ENCODE data around the gene MAGOH.

DNA sequence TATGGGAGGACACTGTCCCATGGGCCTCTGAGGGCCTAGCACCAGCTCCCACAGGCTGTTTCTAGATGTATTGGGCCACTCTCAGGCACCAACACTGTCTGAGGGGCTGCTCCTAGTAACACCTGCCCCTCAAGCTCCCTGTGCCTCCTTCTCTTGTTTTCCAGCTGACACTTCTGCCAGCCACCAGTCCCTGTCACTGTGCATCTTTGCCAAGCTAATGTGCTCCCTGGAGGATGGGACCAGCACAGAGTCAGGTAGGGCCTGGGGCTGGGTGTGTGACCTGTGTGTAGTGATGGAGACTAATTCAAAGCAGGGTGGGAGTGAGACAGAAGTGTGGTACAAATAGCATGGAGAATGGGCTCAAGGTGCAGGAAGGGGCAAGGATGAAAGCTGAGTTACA, 29.4 kb upstream of the MAGOH start:
- TF ChIP-seq SMC3 (IDR thresholded peaks at IDR 0.05; ENCODE audit: low read depth, low read length) = no peak
- TF ChIP-seq, protein P1, sequence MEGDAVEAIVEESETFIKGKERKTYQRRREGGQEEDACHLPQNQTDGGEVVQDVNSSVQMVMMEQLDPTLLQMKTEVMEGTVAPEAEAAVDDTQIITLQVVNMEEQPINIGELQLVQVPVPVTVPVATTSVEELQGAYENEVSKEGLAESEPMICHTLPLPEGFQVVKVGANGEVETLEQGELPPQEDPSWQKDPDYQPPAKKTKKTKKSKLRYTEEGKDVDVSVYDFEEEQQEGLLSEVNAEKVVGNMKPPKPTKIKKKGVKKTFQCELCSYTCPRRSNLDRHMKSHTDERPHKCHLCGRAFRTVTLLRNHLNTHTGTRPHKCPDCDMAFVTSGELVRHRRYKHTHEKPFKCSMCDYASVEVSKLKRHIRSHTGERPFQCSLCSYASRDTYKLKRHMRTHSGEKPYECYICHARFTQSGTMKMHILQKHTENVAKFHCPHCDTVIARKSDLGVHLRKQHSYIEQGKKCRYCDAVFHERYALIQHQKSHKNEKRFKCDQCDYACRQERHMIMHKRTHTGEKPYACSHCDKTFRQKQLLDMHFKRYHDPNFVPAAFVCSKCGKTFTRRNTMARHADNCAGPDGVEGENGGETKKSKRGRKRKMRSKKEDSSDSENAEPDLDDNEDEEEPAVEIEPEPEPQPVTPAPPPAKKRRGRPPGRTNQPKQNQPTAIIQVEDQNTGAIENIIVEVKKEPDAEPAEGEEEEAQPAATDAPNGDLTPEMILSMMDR (IDR thresholded peaks at IDR 0.05) = no peak
